Choroid plexus epithelial cell (primary cell): ENCODE results near the gene DSTYK.

ENCODE experiments used
- DNase-seq: peaks from one replicate; pipeline ENCODE4 v3.0.0-alpha.2; 2010; ENCODE audit warnings: low read depth
- H3K4me3 ChIP-seq: 2 replicates; pipeline ENCODE4 v1.5.1; 2011; ENCODE audit warnings: low read depth, mild to moderate bottlenecking, control low read depth, low read length, moderate library complexity
- CTCF ChIP-seq: conservative IDR thresholded peaks from 2 replicates; pipeline ENCODE4 v1.5.1; 2011; ENCODE audit warnings: low read depth, mild to moderate bottlenecking, control low read depth, inconsistent platforms, low read length, moderate library complexity

DSTYK gene

GRCh38 chr1:205142102-205142469 lies 69.4 kb downstream of the DSTYK start:
- TF ChIP-seq CTCF = no peak
- H3K4me3 ChIP-seq = no peak overlapping the region
- no peak for DNase-seq

GRCh38 chr1:205141236-205142101 lies 70.0 kb downstream of the DSTYK start:
- peak; percentile 81 for TF ChIP-seq CTCF
- peak; percentile 94 for DNase-seq
- H3K4me3 ChIP-seq = peak overlapping the region; percentile 22

- no peak for TF ChIP-seq CTCF
- no peak for DNase-seq
These were observed 71.4 kb downstream of the DSTYK start for GRCh38 chr1:205140113-205140512.

GRCh38 chr1:205137901-205138300 lies 73.6 kb downstream of the DSTYK start:
- no peak overlapping the region for H3K4me3 ChIP-seq
- DNase-seq = no peak
- no peak for TF ChIP-seq CTCF

More at GRCh38 chr1:205140113-205140512, 71.4 kb downstream of the DSTYK start:
- no peak overlapping the region for H3K4me3 ChIP-seq

- DNase-seq = no peak
- no peak overlapping the region for H3K4me3 ChIP-seq
- TF ChIP-seq CTCF = no peak
These were observed 78.2 kb downstream of the DSTYK start for GRCh38 chr1:205133287-205133686.

- DNase-seq = no peak
- TF ChIP-seq CTCF = no peak
These were observed 82.0 kb downstream of the DSTYK start for GRCh38 chr1:205129447-205130029.

More at GRCh38 chr1:205129447-205130029, 82.0 kb downstream of the DSTYK start:
- no peak overlapping the region for H3K4me3 ChIP-seq
